SK-N-SH treated with all-trans-retinoic acid at 6 μM for 48 hours (cell line): Measurements from ENCODE around the gene UNCX.
A peak's percentile ranks its signal among the peaks of the same experiment; 100 is the strongest.

Experiments used
- ATAC-seq: fragments of 200-7000 bp; cut with Tn5 transposase; 3 replicates; pipeline ENCODE4 v1.9.1; 2020; ENCODE audit warnings: mild to moderate bottlenecking, moderate library complexity
- ARNTL ChIP-seq: fragments of 450-650 bp; formaldehyde crosslinking; IDR thresholded peaks from 2 replicates; pipeline ENCODE4 v1.5.0; 2020; ENCODE audit warnings: low read depth, mild to moderate bottlenecking, moderate library complexity, borderline replicate concordance
- BACH2 ChIP-seq: fragments of 250-450 bp; sonication (Bioruptor Pico); IDR thresholded peaks from 2 replicates; pipeline ENCODE4 v1.9.0; 2021; ENCODE audit warnings: mild to moderate bottlenecking, borderline replicate concordance
- CSDC2 ChIP-seq: fragments of 250-450 bp; sonication (Bioruptor Pico); IDR thresholded peaks from 2 replicates; pipeline ENCODE4 v1.5.0; 2020; ENCODE audit warnings: mild to moderate bottlenecking, moderate library complexity
- ESRRG ChIP-seq: fragments of 250-450 bp; sonication (Bioruptor Pico); IDR thresholded peaks from 2 replicates; pipeline ENCODE4 v1.6.1; 2021; ENCODE audit warnings: mild to moderate bottlenecking
- GLIS3 ChIP-seq: fragments of 250-450 bp; sonication (Bioruptor Pico); IDR thresholded peaks from 2 replicates; pipeline ENCODE4 v1.5.0; 2020; ENCODE audit warnings: mild to moderate bottlenecking, moderate library complexity
- ISL1 ChIP-seq: fragments of 250-450 bp; sonication (Bioruptor Pico); IDR thresholded peaks from 2 replicates; pipeline ENCODE4 v2.1.2; 2022; ENCODE audit warnings: mild to moderate bottlenecking, moderate library complexity
- OSR1 ChIP-seq: fragments of 250-450 bp; sonication (Bioruptor Pico); IDR thresholded peaks from 2 replicates; pipeline ENCODE4 v1.8.0; 2022; ENCODE audit warnings: moderate library complexity, mild to moderate bottlenecking, inconsistent platforms
- PPARA ChIP-seq: fragments of 250-450 bp; sonication (Bioruptor Pico); IDR thresholded peaks from 2 replicates; pipeline ENCODE4 v1.5.0; 2020; ENCODE audit warnings: mild to moderate bottlenecking, borderline replicate concordance
- RARB ChIP-seq: fragments of 250-450 bp; sonication (Bioruptor Pico); IDR thresholded peaks from 2 replicates; pipeline ENCODE4 v1.8.0; 2021; ENCODE audit warnings: mild to moderate bottlenecking, moderate library complexity
- SNAI2 ChIP-seq: fragments of 250-450 bp; sonication (Bioruptor Pico); IDR thresholded peaks from 2 replicates; pipeline ENCODE4 v1.5.0; 2020; ENCODE audit warnings: mild to moderate bottlenecking, moderate library complexity
- TCF4 ChIP-seq: fragments of 250-450 bp; sonication (Bioruptor Pico); IDR thresholded peaks from 2 replicates; pipeline ENCODE4 v1.8.0; 2021; ENCODE audit warnings: mild to moderate bottlenecking, moderate library complexity, borderline replicate concordance
- TOX ChIP-seq: fragments of 250-450 bp; sonication (Bioruptor Pico); IDR thresholded peaks from 2 replicates; pipeline ENCODE4 v1.8.0; 2021; ENCODE audit warnings: mild to moderate bottlenecking, moderate library complexity, borderline replicate concordance
- ZC3H10 ChIP-seq: fragments of 250-450 bp; sonication (Bioruptor Pico); IDR thresholded peaks from 2 replicates; pipeline ENCODE4 v1.5.1; 2021; ENCODE audit warnings: mild to moderate bottlenecking, moderate library complexity
- ZFP3 ChIP-seq: fragments of 250-450 bp; sonication (Bioruptor Pico); IDR thresholded peaks from 2 replicates; pipeline ENCODE4 v1.5.0; 2020; ENCODE audit warnings: mild to moderate bottlenecking, moderate library complexity
- ZFP30 ChIP-seq: fragments of 450-650 bp; formaldehyde crosslinking; IDR thresholded peaks from 2 replicates; pipeline ENCODE4 v1.5.0; 2022; ENCODE audit warnings: mild to moderate bottlenecking, moderate library complexity
- ZNF565 ChIP-seq: fragments of 450-650 bp; formaldehyde crosslinking; conservative IDR thresholded peaks from 2 replicates; pipeline ENCODE4 v1.5.0; 2020; ENCODE audit warnings: low read depth, mild to moderate bottlenecking, moderate library complexity
- ZNF70 ChIP-seq: fragments of 450-650 bp; formaldehyde crosslinking; IDR thresholded peaks from 2 replicates; pipeline ENCODE4 v1.5.0; 2020; ENCODE audit warnings: mild to moderate bottlenecking, moderate library complexity
- TF ChIP-seq, protein P1 (sequence below): fragments of 250-450 bp; sonication (Bioruptor Pico); IDR thresholded peaks from 2 replicates; pipeline ENCODE4 v1.5.1; 2021; ENCODE audit warnings: mild to moderate bottlenecking, moderate library complexity
- TF ChIP-seq, protein P2 (sequence below): fragments of 250-450 bp; sonication (Bioruptor Pico); IDR thresholded peaks from 2 replicates; pipeline ENCODE4 v1.5.1; 2020; ENCODE audit warnings: low read depth, mild to moderate bottlenecking, moderate library complexity
- TF ChIP-seq, protein P3 (sequence below): fragments of 250-450 bp; sonication (Bioruptor Pico); IDR thresholded peaks from 2 replicates; pipeline ENCODE4 v1.5.0; 2020; ENCODE audit warnings: mild to moderate bottlenecking, moderate library complexity
- TF ChIP-seq, protein P4 (sequence below): fragments of 250-450 bp; sonication (Bioruptor Pico); IDR thresholded peaks from 2 replicates; pipeline ENCODE4 v1.8.0; 2020; ENCODE audit warnings: mild to moderate bottlenecking, moderate library complexity, borderline replicate concordance
- TF ChIP-seq, protein P5 (sequence below): fragments of 250-450 bp; sonication (Bioruptor Pico); IDR thresholded peaks from 2 replicates; pipeline ENCODE4 v1.8.0; 2021; ENCODE audit warnings: low read depth, mild to moderate bottlenecking, moderate library complexity, borderline replicate concordance

UNCX gene

DNA sequence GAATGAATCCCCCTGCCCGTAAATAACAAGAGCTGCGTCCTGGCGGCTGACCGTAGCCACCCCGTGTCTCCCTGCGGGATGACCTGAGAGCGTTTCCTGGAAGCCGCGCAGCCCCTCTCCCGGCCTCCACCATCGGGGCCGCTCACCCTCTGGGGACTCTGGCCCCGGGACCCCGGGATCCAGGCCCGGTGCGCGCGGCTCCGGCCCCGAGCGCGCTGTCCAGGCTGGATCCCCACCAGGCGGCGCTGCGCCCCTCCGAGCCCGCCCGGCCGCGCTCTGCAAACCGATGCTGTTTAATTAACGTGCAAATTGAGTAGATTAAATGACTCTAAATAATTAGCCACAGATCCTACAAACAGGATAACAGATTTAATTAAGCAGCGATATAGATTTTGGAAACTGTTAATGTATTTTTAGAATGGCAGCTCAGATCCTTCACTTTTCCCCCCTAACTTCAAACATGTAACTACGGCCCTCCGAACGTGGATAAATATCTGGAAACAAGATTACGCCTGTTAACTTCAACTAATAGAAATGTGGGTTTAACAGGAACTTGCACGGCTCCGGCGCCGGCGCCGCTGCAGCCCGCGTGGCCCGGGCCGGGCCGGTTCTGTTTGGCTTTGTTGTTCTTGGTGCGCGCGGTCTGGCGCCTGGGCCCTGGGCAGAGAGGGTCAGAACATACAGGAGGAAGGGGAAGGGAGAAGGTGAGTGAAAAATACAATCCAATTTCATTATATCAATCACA is 7.1 kb upstream of the UNCX start (continued):
- TF ChIP-seq RARB (CRISPR knock-in tag): no peak

DNA sequence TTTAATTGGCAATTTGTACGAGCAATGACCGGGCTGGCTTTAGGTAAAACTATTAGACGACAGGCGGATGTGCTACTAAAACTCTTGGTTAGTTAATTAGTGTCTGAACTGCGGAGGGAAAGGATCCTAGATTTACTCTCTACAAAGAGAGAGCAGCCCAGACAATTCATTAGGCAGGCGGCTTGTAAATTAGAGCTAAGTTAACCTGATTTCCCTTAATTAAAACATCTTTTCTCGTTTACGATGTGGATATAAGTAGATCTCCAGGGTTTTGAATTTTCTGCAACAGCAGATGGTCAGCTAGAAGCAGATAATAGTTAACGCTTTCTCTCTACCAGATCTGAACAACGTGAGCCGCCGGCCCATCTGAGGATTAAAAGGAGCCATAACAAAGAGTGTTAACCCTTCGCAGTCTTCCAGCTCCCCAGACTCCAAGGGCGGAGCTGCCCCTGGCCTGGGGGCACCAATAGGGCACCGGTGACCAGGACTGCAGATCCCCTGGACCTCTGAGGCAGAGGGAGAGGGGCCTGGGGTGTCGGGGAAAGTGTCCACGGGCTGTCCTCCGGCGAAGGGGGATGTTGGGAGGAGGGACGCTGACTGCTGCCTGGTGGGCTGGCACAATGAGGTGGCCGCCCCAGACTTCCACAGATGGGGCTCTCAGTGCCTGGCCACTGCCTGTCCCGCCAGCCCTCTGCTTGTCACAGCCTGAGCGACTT is 6.3 kb upstream of the UNCX start:
- TF ChIP-seq CSDC2 (CRISPR knock-in tag) (no peak), BACH2 (no peak), OSR1 (CRISPR knock-in tag) (no peak), PPARA (CRISPR knock-in tag) (no peak), RARB (CRISPR knock-in tag) (no peak), ESRRG (CRISPR knock-in tag) (no peak), ZFP3 (CRISPR knock-in tag) (no peak), ZC3H10 (no peak), GLIS3 (CRISPR knock-in tag) (no peak), TCF4 (CRISPR knock-in tag) (no peak), ISL1 (CRISPR knock-in tag) (no peak)
- TF ChIP-seq, protein P1, sequence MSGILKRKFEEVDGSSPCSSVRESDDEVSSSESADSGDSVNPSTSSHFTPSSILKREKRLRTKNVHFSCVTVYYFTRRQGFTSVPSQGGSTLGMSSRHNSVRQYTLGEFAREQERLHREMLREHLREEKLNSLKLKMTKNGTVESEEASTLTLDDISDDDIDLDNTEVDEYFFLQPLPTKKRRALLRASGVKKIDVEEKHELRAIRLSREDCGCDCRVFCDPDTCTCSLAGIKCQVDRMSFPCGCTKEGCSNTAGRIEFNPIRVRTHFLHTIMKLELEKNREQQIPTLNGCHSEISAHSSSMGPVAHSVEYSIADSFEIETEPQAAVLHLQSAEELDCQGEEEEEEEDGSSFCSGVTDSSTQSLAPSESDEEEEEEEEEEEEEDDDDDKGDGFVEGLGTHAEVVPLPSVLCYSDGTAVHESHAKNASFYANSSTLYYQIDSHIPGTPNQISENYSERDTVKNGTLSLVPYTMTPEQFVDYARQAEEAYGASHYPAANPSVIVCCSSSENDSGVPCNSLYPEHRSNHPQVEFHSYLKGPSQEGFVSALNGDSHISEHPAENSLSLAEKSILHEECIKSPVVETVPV (CRISPR knock-in tag): no peak
- TF ChIP-seq, protein P2, sequence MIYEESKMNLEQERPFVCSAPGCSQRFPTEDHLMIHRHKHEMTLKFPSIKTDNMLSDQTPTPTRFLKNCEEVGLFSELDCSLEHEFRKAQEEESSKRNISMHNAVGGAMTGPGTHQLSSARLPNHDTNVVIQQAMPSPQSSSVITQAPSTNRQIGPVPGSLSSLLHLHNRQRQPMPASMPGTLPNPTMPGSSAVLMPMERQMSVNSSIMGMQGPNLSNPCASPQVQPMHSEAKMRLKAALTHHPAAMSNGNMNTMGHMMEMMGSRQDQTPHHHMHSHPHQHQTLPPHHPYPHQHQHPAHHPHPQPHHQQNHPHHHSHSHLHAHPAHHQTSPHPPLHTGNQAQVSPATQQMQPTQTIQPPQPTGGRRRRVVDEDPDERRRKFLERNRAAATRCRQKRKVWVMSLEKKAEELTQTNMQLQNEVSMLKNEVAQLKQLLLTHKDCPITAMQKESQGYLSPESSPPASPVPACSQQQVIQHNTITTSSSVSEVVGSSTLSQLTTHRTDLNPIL (CRISPR knock-in tag): no peak
- TF ChIP-seq, protein P3, sequence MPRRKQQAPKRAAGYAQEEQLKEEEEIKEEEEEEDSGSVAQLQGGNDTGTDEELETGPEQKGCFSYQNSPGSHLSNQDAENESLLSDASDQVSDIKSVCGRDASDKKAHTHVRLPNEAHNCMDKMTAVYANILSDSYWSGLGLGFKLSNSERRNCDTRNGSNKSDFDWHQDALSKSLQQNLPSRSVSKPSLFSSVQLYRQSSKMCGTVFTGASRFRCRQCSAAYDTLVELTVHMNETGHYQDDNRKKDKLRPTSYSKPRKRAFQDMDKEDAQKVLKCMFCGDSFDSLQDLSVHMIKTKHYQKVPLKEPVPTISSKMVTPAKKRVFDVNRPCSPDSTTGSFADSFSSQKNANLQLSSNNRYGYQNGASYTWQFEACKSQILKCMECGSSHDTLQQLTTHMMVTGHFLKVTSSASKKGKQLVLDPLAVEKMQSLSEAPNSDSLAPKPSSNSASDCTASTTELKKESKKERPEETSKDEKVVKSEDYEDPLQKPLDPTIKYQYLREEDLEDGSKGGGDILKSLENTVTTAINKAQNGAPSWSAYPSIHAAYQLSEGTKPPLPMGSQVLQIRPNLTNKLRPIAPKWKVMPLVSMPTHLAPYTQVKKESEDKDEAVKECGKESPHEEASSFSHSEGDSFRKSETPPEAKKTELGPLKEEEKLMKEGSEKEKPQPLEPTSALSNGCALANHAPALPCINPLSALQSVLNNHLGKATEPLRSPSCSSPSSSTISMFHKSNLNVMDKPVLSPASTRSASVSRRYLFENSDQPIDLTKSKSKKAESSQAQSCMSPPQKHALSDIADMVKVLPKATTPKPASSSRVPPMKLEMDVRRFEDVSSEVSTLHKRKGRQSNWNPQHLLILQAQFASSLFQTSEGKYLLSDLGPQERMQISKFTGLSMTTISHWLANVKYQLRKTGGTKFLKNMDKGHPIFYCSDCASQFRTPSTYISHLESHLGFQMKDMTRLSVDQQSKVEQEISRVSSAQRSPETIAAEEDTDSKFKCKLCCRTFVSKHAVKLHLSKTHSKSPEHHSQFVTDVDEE (CRISPR knock-in tag): no peak
- peak; percentile 12; the same call in 2 of the 3 replicates for ATAC-seq

DNA sequence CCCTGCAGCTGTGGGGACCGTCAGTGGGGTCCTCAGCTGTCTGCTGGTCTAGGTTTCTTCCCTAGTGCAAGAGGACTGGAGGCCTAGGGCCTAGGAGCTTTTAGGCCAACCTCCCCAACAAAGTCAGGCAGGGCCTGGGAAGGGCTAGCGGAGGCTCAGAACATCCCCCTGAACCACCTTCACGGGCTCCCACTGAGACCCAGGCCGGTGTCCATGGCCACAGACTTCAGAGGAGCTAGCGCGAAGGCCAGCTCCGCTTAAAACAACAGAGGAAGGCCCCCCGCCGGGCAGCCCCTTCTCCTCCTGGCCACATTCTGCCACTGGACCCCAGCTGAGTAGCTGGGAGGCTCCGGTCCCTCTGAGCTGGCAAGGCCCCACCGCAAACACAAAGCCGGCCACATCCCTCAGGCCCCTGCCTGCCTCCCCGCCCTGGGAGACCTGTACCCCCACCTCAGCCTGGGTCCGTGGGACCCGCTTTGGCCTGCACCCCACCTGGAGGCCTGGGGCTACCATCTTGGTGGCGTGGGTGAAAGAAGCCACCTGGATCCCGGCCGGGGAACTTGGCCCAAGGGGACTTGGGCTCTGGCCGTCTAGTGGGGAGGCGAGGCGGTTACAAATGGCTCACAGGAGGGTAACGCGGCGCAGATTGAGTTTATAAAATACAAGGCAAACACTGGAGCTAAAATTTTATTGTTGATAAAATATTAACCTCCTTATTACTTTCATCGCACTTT is 5.4 kb upstream of the UNCX start:
- TF ChIP-seq ZFP3 (CRISPR knock-in tag): no peak
- TF ChIP-seq ARNTL (CRISPR knock-in tag): no peak
- no peak for TF ChIP-seq ZNF565 (CRISPR knock-in tag)
- TF ChIP-seq, protein P2 (CRISPR knock-in tag): no peak
- no peak for TF ChIP-seq PPARA (CRISPR knock-in tag)
- no peak for TF ChIP-seq TOX (CRISPR knock-in tag)
- no peak for TF ChIP-seq RARB (CRISPR knock-in tag)
- TF ChIP-seq, protein P4, sequence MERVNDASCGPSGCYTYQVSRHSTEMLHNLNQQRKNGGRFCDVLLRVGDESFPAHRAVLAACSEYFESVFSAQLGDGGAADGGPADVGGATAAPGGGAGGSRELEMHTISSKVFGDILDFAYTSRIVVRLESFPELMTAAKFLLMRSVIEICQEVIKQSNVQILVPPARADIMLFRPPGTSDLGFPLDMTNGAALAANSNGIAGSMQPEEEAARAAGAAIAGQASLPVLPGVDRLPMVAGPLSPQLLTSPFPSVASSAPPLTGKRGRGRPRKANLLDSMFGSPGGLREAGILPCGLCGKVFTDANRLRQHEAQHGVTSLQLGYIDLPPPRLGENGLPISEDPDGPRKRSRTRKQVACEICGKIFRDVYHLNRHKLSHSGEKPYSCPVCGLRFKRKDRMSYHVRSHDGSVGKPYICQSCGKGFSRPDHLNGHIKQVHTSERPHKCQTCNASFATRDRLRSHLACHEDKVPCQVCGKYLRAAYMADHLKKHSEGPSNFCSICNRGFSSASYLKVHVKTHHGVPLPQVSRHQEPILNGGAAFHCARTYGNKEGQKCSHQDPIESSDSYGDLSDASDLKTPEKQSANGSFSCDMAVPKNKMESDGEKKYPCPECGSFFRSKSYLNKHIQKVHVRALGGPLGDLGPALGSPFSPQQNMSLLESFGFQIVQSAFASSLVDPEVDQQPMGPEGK (CRISPR knock-in tag): no peak
- TF ChIP-seq ZFP30 (CRISPR knock-in tag): no peak
- TF ChIP-seq ZNF70 (CRISPR knock-in tag): no peak
- TF ChIP-seq BACH2: no peak
- TF ChIP-seq SNAI2 (CRISPR knock-in tag): no peak
- TF ChIP-seq, protein P5, sequence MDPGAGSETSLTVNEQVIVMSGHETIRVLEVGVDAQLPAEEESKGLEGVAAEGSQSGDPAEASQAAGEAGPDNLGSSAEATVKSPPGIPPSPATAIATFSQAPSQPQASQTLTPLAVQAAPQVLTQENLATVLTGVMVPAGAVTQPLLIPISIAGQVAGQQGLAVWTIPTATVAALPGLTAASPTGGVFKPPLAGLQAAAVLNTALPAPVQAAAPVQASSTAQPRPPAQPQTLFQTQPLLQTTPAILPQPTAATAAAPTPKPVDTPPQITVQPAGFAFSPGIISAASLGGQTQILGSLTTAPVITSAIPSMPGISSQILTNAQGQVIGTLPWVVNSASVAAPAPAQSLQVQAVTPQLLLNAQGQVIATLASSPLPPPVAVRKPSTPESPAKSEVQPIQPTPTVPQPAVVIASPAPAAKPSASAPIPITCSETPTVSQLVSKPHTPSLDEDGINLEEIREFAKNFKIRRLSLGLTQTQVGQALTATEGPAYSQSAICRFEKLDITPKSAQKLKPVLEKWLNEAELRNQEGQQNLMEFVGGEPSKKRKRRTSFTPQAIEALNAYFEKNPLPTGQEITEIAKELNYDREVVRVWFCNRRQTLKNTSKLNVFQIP: no peak
- no peak for TF ChIP-seq OSR1 (CRISPR knock-in tag)
- TF ChIP-seq, protein P3 (CRISPR knock-in tag): no peak
- ATAC-seq: no peak
